Kidney (tissue), 14 donors: ENCODE data around the gene ABCA4. TPM values are rescaled to one million over a fixed set of nuclear protein-coding genes. Genes with fewer than 3 reads are reported as not detected.

Experiments used
- DNase-seq, 5 donors: peaks; one replicate each; pipeline ENCODE4 v3.0.0-alpha.2; 2013 to 2020
- FAIRE-seq: peaks from 2 replicates; lab custom pipeline; 2012; peaks lifted over from hg19 to GRCh38; lab: Jason Lieb, UNC
- H3K27ac ChIP-seq, 2 donors: one replicate each; pipeline ENCODE4 v1.7.0; 2013; ENCODE audit warnings: low read depth in 2 of 2, low read length in 2 of 2, inconsistent platforms in 1 of 2
- H3K27me3 ChIP-seq: one replicate; pipeline ENCODE4 v1.7.1; 2013; ENCODE audit warnings: low read length, inconsistent platforms; ENCODE audit not compliant: control insufficient read depth, insufficient read depth
- H3K36me3 ChIP-seq, 3 donors: one replicate each; pipeline versions ENCODE4 v1.7.0 to v1.7.1; 2013; ENCODE audit warnings: low read length in 3 of 3, control low read depth in 1 of 3, inconsistent platforms in 1 of 3; ENCODE audit not compliant: insufficient read depth in 3 of 3, control insufficient read depth in 2 of 3
- H3K4me1 ChIP-seq, 3 donors: one replicate each; pipeline versions ENCODE4 v1.7.0 to v1.7.1; 2013; ENCODE audit warnings: low read length in 3 of 3, inconsistent platforms in 1 of 3, low read depth in 1 of 3; ENCODE audit not compliant: control insufficient read depth in 2 of 3, insufficient read depth in 2 of 3
- H3K4me3 ChIP-seq, 3 donors: one replicate each; pipeline versions ENCODE4 v1.7.0 to v1.8.1; 2013; ENCODE audit warnings: low read length in 3 of 3, control low read depth in 1 of 3, inconsistent platforms in 1 of 3
- H3K9ac ChIP-seq, 3 donors: one replicate each; pipeline versions ENCODE4 v1.7.0 to v1.7.1; 2013; ENCODE audit warnings: low read length in 3 of 3, control low read depth in 1 of 3, inconsistent platforms in 1 of 3
- H3K9me3 ChIP-seq, 3 donors: one replicate each; pipeline versions ENCODE4 v1.7.0 to v1.7.1; 2013; ENCODE audit warnings: low read length in 3 of 3, control low read depth in 1 of 3, inconsistent platforms in 1 of 3; ENCODE audit not compliant: control insufficient read depth in 2 of 3, insufficient read depth in 1 of 3
- CTCF ChIP-seq: IDR thresholded peaks from 3 replicates; pipeline ENCODE4 v1.5.1; 2012; ENCODE audit warnings: mild to moderate bottlenecking, moderate library complexity, borderline replicate concordance; ENCODE audit not compliant: insufficient read depth; ENCODE audit errors: extremely low read depth
- intact Hi-C: fragments of 100-400 bp; cut with DNase I; formaldehyde crosslinking; loops from one replicate; pipeline ENCODE4 v1.11.1; 2022
- polyA plus RNA-seq: library from polyadenylated mRNA; stranded (reverse); fragments of 350-450 nt; fragmentation: Illumina TruSeq; extraction: RNeasy Lipid Tissue Mini Kit (QIAGEN cat#74804); gene quantifications from one replicate; pipeline ENCODE4 v1.2.3, GENCODE V29; 2014; ENCODE audit warnings: low read depth, low replicate concordance; ENCODE audit not compliant: insufficient read depth
- total RNA-seq: library from RNA; stranded (reverse); fragmentation: NEBNext Ultra II Directional; extraction: Animal tissue kit (Norgen Biotek cat#: 25700); gene quantifications from one replicate; pipeline ENCODE4 v1.2.1, GENCODE V29; 2021
- donor health status: control.
- donor health status: control.
- donor health status: control.
- donor health status: control.
- donor health status: control.
- donor health status: DM: yes; HTN: yes; CAD: no.
- donor health status: Normal renal cell carcinoma (clear cell type).

Gene ABCA4
- total and polyA plus RNA-seq, 2 donors from 2014 or later = 1.5 to 2.1 TPM

- H3K4me1 ChIP-seq = peaks cover 4 to 8% (median 5%) of the 10 kb centered on the region in 3 donors
- intact Hi-C loops = no loop called here
- no peaks in the 10 kb centered on the region for H3K9me3 ChIP-seq
- no peaks in the 10 kb centered on the region for H3K27me3 ChIP-seq
- no peak overlapping the region for H3K4me3 ChIP-seq
- H3K36me3 ChIP-seq = no peaks in the 10 kb centered on the region
- FAIRE-seq (no peak), DNase-seq (no peak)
- no peak overlapping the region for H3K9ac ChIP-seq
- no peak for TF ChIP-seq CTCF
- H3K27ac ChIP-seq = no peak overlapping the region
Observed at GRCh38 chr1:94110946-94111740, 9.8 kb downstream of the ABCA4 start.

GRCh38 chr1:94110021-94110761 is 10.8 kb downstream of the ABCA4 start:
- H3K27ac ChIP-seq = no peak overlapping the region
- H3K27me3 ChIP-seq = no peaks in the 10 kb centered on the region
- H3K9ac ChIP-seq = no peak overlapping the region
- DNase-seq (peak in 1 of 5 donors; percentile 25), FAIRE-seq (no peak)
- H3K4me3 ChIP-seq = no peak overlapping the region
- no peak for TF ChIP-seq CTCF
- peaks cover 0 to 5% (median 2%) of the 10 kb centered on the region in 3 donors for H3K4me1 ChIP-seq
- no peaks in the 10 kb centered on the region for H3K9me3 ChIP-seq
- intact Hi-C loops = no loop called here
- no peaks in the 10 kb centered on the region for H3K36me3 ChIP-seq

DNA sequence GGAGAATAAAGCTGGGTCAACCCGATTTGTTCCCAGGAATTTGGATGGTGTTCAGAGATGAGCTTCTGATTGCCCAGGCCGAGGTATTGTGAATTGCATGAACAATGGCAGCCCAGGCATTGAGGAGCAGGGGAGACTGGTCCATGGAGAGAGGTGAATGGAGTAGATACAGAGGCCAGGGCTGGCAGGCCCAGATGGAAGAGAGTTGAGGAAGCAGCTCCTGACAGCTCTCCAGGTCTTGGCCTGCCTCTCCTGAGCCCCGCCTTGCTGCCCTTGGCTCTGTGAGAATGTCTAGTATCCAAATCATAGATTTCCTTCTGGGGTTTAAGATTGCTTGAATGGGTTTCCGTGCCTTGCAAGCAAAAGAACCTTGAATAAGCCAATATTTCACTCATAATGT is 11.5 kb downstream of the ABCA4 start:
- intact Hi-C loops = no loop called here
- no peak for DNase-seq
- no peaks in the 10 kb centered on the region for H3K9me3 ChIP-seq
- no peak overlapping the region for H3K9ac ChIP-seq
- no peak for FAIRE-seq
- H3K4me3 ChIP-seq = no peak overlapping the region
- H3K27me3 ChIP-seq = no peaks in the 10 kb centered on the region
- H3K27ac ChIP-seq = no peak overlapping the region
- H3K4me1 ChIP-seq = peaks cover 0 to 5% (median 5%) of the 10 kb centered on the region in 3 donors
- TF ChIP-seq CTCF = no peak
- no peaks in the 10 kb centered on the region for H3K36me3 ChIP-seq
